Hematopoietic multipotent progenitor cell treated with erythropoietin and hydrocortisone succinate and interleukin-3 and kit ligand, for 17 days (in vitro differentiated cells): ENCODE measurements around the gene KMT2E.

Experiments
- DNase-seq: peaks from one replicate; pipeline ENCODE4 v3.0.0-alpha.2; 2015; ENCODE audit warnings: low spot score

KMT2E gene

DNA sequence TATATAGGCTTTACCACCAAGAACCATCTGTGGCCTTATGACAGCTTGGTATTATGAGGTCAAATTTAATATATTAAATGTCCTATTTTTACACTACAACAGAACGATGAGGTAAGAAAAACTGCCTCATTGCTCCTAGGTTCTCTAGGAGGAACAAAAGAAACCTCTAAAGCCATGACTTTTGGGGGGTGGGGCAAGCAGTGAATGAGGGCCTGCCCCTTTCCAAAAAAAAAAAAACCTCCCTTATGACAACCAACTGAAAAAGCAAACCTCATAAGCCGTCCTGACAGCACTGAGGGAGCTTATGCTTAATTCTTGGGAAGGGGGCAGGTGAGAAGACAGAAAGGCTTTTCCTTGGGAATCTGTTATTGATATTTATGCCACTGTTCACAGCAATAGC is 116.6 kb downstream of the KMT2E start:
- DNase-seq, result no peak

- no peak for DNase-seq
Measured at GRCh38 chr7:105131033-105131656, 117.1 kb downstream of the KMT2E start.

DNA sequence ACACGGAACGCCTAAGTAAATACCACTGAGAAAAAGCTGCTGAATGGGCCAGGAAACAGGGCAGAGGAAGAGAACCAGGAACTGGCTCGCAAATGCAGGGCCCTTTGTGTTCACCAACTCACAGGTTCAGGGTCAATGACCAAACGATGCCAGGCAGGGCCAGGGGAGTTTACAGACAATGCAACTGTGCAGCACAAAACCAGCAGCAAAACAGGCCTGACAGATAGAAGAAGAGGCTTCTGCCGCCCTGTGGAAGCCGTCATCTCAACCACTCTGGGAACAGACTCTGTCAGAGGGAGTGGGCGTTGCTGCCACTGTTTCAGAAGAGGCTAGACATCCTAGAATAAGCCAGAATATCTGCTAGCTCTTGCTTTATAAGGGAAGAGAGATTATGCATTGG is 117.9 kb downstream of the KMT2E start:
- DNase-seq, result no peak

- no peak for DNase-seq
Measured at GRCh38 chr7:105132335-105132734, 118.3 kb downstream of the KMT2E start.

DNA sequence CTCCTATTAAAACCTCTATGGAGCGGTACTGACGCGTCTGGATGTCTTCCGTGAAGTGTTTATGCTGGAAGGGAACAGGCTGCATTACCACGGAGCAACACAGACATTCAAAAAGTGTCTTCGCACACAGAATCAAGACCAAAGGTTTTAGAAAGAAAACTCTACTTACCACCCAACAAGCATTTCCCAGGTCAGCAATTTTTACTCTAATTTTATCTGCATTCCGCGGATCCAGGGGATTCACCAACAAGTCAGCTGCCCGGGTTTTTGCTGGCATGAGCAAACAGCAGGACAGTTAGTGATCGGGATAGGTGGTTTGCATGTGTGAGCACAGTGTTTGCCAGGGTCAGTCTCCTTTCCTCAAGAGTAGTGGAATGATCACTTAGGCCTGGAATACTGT is 118.8 kb downstream of the KMT2E start:
- no peak for DNase-seq

- no peak for DNase-seq
Measured at GRCh38 chr7:105133358-105133757, 119.4 kb downstream of the KMT2E start.

DNA sequence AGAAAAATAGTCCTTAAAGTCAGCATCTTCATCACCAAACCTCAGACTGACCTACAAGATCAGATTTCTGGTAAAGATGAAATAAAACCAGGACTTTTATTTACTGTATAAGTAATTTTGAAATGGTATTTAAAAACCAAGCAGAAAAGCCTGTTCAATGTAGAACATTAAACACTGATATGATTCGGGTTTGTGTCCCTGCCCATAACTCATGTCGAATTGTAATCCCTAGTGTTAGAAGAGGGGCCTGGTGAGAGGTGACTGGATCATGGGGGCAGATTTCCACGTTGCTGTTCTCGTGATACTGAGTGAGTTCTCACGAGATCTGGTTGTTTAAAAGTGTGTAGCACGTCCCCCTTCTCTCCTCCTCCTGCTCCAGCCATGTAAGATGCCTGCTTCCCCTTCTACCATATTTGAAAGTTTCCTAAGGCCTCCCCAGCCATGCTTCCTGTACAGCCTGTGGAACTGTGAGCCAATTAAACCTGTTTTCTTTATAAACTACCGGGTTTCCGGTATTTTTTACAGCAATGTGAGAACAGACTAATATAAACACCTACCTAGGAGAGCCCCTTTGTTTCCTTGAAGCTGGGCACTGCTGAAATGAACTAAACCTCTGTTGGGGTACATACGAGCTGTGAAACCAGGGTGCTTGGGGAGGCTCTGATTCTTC is 120.1 kb downstream of the KMT2E start:
- no peak for DNase-seq

GRCh38 chr7:105136221-105136620 is 122.2 kb downstream of the KMT2E start:
- DNase-seq, result no peak

DNA sequence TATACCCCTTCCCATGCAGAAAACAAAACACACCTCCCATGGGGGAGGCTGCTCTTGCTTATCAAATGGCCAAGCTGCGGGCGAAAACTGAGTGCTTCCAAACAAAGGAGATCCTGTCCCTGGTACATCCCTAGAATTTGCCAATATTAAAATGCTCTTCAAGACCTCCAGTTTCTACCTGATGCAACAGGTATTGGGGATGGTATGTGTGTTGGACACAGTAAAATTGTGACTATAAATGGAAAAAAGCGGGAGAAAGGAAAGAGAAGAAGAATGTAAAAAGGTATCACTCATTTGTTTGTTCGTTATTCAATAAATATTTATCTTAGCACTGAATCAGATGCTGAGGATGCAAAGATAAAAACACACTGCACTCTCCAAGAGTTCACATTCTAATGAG is 123.9 kb downstream of the KMT2E start:
- DNase-seq, result no peak

DNA sequence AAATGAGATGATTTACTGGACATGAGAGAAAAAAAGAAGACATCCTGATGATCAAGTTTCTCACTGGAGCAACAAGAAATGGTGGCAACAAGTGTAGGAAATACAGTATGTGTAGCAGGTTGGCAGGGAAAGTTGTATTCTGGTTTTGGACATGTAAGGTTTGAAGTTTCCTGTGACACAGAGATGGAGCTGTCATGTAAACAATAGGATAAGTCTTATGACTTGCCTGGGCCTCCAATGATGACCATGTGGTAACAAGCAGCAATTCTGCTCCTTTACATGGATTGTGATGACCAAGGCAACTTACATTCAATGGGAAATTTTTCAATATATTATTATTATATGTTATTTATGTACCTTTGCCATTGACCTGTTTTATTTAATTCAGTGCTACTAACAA is 125.4 kb downstream of the KMT2E start:
- no peak for DNase-seq

- DNase-seq, result no peak
Measured at GRCh38 chr7:105141068-105141467, 127.1 kb downstream of the KMT2E start.

DNA sequence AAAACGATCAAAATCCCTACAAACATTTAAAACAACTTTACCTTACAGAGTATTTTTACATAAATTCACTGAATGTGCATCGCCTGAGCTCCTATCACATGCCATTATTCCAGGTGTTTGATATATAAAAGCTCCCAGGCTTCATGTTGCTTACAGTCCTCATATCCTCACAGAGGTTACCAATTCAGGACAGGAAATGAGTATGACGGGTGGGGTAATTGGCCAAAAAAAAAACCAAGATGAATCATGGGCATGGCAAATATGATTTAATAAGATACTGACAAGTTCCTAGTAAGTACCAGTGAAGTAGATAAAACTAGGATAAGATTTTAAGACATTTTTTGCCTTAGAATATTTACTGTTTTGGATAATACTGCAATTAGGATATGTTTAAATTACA is 135.8 kb downstream of the KMT2E start:
- DNase-seq, result no peak

DNA sequence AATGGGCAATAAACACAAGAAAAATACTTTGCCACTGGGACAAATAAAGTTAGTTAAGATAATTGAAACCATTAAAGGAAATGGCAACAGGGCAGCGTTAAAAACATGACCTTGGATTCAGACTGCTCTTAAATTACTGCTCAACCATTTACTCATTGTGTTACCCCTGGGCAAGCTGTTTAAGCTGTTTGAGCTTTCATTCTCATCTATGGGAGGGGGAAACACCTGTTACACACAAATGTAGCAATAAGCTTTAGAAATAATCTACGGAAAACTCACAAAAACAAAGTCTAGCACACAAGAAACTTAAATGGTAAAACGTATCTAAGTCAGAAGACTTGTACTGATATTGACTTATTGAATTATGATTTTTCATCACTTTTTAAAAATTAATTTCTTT is 137.1 kb downstream of the KMT2E start:
- DNase-seq, result no peak

DNA sequence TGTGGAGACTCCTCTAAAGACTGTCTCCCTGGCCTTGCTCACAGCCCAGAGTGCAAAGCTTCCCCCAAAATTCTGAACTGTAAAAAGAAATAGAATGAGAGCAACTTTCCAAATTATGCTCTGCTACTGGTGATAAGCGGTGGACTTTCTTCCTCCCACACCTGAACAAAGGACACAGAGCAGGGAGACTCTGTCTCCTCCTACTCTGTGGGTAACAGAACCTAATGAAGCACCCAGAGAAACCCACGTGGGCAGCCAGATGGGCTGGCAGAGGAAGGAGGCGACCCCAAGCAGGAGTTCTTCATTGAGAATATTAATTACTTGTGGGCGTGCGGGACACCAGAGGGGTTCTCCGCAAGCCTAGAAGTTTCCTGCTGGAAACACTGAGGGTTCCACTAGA is 139.5 kb downstream of the KMT2E start:
- no peak for DNase-seq

DNA sequence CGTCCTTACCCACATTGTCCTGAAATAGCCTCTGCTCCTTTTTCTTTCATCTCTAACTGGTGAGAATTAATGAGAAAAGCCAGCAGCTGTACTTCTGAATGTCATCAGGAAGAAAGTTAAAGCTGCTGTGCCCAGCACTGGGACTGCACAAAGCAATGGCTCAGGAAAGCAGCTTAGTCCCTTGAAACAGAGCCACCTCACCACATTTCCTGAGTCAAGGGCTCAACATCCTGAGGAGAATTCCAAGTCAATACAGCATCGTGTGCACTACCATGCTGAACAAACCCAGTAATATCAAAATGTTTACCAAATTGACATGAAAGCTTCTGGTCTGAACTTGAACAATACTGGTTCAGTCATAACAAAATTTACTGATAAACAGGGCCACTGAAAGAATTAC is 140.1 kb downstream of the KMT2E start:
- DNase-seq, result no peak

DNA sequence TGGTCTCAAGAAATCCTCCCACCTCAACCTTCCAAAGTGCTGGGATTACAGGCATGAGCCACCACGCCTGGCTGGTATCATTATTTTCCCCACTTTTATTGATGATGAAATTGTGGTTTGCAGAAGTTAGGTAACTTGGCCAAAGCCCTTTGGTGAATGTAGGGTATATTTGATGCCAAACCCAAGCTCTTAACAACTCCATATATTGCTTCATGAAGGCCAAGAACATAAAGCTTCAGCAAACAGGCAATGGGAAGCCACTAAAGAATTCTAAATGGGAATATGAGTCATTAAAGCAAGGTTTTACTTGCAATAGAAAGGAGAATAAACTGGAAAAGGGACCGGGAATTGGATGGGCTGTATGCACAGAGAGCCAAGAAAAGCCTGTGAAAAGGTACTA is 142.7 kb downstream of the KMT2E start:
- DNase-seq, result no peak

DNA sequence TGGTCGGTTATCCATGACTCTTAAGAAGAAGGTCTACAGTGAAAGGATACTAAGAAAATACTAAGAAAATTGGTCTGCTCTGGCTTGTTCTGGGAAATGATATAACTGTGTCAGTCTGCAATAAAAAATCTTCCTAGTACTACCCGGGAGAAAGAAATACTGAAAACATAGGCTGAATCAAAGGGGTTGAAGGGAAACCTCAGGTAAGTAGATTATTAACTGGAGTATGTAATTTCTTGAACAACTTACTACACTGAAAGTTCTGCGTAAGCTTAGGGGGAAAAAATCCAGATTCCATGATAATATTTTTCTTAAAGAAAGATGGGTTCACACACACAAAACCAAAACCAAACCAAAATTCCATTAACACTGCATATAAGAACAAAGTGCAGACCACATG is 143.3 kb downstream of the KMT2E start:
- DNase-seq, result no peak

GRCh38 chr7:105161366-105161765 is 147.4 kb downstream of the KMT2E start:
- DNase-seq, result no peak
